Inflammatory macrophage treated with lipopolysaccharide for 4 hours (primary cell): ENCODE results near the gene ZNF862.
A peak's percentile ranks its signal among the peaks of the same experiment; 100 is the strongest.

Experiments
- DNase-seq: peaks from one replicate; pipeline ENCODE4 v3.0.0-alpha.2; 2020

ZNF862 gene

DNA sequence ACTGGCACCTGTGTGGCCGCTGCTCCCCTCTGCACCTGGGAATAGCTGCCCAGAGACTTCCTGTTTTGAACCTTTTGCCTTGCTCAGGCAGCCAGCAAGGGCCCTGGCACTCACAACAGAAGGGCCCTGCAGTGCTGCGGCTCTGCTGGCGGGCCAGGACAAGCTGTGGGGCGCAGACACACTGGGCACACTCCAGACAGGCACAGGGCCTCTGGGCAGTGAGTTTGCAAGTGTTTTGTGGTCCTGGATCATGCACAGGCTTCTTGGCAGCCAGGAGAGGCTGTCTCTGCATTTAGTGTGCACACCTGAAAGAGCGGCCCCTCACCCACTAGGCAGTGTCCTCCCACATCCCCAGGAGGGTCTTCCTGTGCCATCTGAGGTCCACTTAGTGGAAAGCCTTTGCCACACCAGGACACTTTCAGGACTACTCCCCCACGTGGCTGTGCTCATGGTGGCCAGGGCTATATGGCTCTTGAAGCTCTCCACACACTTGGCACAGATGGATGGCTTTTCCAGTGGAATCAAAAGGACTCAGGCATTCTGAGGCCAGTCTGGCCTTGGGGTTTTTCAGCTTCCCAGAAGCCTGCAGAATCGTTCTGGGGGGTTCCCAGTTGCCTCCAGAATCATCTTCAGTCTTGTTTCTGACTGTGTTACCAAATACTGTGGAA lies 30.6 kb downstream of the ZNF862 start:
- no peak for DNase-seq

DNA sequence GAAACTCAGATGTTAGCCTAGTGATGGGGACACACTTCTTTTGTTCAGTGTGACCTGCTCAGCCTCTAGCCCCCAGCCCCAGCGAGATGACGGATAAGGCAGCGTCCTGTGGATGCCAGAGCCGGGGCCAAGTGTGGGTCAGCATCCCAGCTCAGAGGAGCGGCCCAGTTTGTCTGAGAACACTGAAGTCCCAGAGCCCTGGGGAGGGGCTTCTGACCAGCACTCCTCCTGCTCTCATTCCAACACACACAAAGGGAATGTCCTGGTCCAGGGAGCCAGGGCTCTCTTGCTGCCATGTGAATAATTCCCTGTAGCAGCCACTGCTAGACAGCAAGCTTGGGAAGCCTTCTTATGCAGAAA lies 31.1 kb downstream of the ZNF862 start:
- no peak for DNase-seq

DNA sequence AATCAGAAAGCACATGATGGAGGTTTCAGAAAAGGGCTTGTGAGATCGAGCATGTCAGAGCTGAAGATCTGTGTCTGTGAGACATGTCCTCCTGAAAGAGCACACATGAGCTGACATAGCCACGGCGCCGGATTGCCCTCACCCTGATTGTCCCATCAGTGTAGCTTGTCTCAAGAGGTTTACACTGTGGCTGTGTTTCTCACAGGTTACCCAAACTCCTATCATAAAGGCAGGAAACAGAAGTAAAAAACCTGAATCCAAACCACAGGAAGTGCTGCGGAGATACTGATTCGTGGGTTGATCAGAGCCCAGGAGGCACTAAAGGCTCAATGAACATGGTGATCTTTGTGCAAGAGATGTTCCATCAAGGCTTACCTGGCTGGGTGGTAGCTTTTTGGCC lies 31.7 kb downstream of the ZNF862 start:
- DNase-seq: no peak

DNA sequence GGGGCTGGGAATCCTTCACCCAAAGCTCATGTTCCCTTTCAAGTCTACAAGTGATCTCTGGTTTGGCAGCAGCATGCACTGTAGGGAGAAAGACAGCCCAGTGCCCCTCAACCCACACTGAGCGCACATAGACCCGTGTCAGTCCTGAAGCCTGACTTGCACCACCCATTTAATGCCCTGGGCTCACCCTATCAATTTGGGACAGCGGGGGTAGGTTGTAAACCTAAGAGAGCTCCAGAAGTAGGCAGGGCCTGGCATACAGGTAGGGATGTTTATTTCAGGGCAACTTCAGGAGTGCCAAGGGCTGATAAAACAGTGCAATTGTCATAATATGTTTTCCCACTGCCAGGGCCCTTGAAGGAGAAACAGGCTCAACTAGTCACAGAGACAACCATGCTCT lies 32.1 kb downstream of the ZNF862 start:
- no peak for DNase-seq

DNA sequence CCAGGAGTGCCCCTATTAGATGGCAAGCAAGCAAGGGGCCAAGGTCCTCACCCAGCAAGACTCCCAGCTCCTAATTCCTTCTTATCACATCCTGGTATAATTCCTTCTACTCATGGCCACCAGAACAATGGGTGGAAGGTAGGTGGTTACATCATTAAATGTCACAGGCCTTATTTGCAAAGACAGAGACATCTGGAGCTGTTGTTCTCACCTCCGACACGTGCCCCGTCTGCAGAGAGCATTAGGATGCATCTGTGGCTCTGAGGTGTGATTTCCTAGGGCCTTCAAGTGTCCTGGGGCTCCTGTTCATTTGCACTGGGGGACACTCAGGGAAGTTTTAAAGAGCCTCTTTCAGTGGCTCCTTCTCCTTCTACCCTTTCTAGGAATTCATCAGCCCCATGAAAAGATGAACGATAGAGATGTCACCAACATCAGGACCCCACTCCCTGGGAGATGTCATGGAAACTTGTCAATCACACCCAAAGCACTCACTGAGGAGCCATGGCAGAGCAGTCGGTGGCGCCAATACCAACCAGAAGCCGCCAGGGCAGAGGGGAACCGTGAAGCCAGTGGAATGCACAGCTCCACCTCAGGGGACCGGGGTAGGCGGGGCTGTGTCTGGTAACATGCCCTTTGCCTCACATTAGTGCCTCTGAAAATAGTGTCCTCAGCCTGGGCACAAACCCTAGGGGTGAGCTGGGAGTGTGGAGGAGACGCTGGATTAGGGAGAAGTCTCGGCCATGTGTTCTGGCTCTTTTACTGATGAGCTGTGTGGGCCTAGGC lies 32.7 kb downstream of the ZNF862 start:
- no peak for DNase-seq

DNA sequence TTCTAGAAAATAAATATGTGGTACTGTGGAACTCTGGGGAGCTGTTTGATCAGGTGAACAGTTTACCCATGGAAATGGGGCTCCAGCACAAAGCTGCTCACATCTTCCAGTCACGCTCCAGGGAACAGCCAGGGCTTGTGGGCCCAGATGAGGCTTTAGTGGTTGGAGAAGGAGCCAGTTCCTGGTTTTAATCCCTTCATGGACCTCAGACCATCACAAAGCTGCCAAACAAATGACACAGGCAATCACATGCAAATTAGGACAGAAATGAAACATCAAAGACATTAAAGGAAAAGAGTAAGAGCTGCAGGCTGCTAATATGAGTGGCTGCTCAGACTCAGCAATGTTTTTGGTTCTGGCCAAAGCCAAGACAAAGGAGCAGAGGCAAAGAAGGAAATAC lies 33.4 kb downstream of the ZNF862 start:
- no peak for DNase-seq

DNA sequence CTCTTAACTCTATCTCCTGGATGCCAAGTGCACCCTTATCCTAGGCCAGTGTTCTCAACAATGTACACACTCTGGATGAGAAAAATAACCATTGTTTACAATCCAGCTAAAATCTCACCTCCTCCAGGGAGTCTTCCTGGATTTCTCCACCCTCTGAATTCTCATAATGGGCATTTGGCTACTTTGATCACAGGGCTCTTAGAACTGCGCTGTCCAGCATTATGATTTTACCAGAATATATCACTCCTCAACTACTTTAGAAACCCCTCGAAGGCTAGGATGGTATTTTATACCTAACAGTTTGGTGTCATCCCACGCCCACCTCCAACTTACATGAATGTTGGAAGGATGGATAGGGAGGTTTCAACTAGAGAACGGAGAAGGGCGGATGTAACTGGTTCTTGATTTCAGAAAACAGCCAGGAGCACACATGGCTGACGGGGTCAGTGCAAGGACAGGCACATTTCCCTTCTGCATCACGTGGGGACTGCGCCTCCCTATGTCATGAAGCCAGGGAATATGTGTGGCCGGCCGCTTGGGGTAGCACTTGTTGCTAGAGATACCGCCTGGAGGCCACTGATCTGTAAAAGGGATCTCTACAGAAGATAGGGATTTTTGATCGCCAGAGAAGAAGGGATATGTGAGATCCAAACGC lies 34.4 kb downstream of the ZNF862 start:
- DNase-seq: peak; percentile 82

DNA sequence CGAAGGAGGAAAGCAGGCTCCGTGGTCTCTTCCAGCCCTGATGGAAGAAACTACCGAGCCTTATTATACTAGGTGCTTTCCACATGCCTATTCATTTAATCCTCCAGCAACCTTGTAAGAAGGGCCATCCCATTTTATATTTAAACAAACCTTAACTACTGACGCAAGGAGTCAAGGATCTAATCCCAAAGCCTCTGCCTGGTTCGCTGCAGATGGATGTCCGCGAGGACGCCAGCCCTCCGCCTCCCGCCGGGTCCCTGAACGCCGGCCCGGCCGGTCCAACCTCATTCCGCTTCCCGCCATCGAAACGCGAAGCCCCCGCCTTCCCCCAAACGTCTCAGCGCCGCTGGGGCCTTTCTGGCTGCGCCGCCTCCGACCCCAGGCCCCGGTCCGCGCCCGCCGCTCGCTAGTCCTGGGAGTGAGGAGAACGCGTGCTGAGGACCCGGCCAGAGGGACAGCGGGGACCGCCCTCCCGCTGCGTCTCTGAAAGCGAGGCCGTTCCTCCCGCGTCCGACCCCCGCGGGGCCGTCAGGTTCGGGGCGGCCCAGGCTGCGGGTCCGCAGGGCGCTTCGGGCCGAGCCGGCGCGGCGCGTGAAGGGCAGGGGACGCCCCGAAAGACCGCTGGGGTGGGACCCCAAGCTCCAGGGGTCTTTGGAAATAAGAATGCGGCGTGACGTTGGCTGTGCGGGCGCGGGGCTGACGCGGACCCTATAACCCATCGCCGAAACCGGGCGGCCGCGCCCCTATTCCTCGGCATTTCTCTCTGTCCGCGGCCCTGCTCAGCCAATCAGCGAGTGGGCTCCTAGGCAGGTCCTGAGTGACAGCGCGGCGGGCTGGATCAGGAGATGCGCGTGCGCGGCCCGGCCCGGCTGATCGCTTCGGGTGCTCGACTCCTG lies 35.1 kb downstream of the ZNF862 start, which contains the start of gene ATP6V0E2:
ATP6V0E2 (plus strand) TSS at position 896 of the 896 bp plus-strand sequence. CDS start 97 bp downstream, outside the sequence.
- DNase-seq: peak; percentile 95

DNA sequence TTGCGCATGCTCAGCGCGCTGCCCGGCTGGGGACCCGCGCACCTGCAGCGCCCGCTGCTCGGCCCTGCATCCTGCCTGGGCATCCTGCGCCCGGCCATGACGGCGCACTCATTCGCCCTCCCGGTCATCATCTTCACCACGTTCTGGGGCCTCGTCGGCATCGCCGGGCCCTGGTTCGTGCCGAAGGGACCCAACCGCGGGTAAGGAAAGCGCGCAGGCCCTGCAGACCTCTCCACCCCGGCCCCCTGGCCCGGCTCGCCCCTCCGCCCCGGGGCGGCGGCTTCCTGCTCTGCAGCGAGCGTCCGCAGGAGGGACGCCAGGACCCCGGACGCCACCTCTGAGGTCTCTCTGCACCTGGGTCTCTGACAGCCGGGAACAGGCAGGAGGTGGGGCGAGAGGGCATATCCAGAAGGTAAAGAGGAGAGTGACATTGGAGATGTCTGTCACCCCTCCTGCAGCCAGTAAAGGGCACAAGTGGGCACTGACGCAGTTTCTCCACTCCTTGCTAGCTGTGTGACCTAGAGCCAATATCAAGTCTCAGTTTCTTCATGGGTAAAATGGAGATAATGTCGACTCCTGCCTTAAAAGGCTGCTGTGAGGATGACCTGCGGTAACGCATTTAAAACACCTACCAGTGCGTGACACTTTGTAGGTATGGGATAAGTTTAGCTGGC lies 35.9 kb downstream of the ZNF862 start:
- no peak for DNase-seq

DNA sequence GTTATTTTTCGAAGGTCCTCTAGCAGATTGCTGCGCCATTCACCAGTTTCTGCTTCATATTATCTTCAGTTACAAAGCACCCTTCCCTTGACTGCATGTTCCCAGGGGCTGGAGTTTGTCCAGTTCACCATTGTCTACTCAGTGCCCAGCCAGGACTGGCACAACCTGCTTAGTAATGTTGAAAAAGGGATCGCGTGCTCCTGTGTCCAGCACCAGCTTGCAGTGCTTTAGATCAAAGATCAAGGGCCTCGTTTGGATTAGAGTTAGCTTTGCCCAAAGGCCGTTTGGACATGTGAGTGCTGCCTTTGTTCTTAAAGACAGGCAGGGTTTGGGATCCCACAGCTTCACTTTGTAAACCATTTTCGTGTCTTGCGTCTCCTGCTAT lies 36.5 kb downstream of the ZNF862 start:
- no peak for DNase-seq

DNA sequence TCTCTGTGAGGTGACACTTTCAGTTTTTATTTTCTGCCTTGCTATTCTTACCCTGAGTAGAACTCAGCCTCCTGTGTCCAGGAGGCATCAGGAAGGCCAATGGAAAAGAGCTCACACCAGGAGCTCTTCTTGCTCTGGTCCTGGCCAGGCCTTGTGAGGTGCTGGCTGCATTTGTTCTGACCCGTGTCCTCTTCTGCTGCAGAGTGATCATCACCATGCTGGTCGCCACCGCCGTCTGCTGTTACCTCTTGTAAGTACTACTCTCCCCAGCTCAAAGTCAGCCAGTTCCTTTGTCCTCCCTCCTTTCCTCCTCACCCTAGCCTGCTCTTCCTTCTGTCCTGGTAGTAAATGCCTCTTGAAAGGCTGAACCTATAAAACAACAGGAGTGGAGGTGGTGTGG lies 37.2 kb downstream of the ZNF862 start:
- DNase-seq: no peak

DNA sequence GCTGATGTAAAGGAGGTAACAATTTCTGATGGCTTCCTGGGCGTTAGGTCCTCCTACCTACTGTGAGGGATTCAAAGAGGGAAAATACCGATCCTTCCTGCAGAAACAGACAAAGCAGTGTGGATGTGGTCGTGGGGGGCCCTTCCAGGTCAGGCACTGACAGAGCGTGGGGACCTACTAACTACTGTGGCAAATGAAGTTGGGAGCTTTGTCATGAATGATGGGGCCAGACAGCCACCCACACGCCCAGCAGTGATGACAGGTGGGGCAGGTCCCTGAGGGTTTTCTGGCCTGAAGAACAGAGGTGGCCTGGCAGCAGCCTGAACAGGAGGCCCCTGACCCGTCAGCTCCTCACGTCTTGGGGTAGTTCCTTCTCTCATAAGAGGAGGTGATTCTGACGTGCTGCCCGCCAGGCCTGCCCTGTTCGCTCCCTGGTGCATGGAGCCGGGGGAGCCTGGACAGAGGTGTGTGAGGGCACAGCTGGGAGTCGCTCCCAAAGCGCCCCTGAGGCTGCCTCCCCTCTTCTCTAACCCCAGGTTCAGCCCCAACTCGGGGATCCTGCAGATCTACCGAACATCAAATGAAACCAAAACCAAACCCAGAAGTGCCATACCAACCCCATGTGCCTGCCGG lies 39.8 kb downstream of the ZNF862 start:
- no peak for DNase-seq

DNA sequence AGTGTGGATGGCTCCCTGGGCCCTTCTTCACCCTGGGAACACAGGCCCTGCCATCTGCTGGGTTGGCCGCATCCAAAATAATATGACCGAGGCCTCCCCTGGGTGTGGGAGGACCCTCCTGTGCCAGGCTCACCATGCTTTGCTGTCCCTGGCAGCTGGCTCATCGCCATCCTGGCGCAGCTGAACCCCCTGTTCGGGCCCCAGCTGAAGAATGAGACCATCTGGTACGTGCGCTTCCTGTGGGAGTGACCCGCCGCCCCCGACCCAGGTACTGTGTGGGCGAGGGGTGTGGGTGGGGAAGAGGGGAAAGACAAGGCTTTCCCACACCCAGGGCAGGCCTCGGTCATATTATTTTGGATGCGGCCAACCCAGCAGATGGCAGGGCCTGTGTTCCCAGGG lies 40.3 kb downstream of the ZNF862 start:
- DNase-seq: no peak

DNA sequence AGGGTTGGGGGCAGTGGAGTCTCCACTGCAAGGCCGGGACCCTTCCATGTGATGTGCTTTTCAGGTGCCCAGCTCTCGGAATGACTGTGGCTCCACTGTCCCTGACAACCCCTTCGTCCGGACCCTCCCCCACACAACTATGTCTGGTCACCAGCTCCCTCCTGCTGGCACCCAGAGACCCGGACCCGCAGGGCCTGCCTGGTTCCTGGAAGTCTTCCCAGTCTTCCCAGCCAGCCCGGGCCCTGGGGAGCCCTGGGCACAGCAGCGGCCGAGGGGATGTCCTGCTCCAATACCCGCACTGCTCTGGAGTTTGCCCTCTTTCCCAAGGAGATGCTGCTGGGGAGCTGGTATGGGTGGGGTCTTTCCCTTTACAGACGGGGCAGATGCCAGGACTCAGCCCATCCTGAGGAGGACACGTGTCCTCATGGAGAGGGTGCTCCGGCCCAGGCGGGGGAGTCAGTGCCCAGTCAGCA lies 41.1 kb downstream of the ZNF862 start:
- DNase-seq: no peak

DNA sequence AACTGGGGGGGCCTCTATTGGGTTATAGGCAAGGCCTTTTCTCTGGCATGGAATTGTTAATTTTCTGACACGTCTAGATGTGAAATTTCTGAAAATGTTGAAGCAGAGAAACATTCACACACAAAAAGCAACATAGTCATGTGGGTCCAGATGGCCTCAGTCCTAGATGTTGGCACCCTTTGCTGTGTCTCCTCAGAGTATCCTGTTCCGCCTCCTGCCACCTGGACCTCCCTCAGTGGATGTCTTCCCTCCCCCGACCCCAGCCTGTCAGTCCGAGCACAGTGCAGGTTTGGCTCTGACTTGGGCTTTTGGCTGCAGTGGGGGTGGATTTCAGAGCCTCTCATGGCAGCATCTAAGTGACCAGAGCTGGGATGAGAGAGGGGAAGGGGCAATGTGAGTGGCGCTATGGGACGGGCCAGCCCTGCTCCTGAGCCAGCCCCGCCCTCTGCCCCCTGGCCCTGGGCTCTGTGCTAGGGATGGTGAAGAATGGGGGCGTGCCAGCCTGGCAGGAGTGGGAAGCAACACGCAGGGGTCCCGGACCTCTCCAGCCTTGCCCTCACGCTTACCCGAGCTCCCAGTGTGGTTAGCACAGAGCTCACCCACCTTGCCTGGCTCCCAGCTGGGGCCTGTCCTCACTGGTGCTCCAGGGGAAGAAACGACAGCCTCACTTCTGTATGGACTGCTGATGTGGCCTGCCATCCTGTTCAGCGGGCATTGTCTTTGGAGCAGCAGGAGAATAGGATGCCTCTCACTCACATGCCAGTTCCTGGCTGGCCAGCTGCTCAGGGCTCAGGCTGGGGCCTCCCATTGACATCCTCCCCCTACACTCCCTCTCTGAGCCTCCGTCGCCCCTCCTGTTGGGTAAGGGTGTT lies 41.8 kb downstream of the ZNF862 start:
- no peak for DNase-seq

DNA sequence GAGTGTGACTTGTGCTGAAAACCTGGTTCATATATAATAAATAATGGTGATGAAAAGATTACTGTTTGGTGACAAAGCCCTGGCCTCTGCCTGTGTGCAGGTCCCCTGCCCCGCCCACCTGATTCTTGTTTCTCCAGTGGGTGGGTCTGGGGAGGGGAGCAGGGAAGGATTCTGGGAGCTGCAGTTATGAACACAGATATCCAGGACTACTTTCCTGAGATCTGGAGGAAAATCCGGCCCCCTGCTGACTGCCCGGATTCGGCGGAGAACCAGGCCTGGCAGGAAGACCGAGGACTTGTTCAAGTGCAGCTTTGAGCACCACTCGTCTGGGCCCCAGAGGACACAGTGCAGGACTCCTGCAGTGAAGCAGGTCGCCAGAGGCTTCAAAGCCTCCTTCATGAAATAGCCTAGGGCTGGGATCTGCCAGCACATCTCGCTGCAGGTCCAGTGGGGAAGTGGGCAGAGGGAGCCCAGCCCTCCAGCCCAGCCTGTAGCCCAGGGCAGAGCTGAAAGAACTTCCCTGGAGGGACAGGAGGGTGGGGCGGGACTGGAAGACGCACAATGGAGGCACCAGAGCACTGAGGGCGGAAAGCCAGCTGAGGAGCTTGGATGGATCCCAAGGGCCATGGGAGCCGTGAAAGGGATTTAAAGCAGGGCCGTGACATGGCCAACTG lies 42.6 kb downstream of the ZNF862 start:
- DNase-seq: no peak

DNA sequence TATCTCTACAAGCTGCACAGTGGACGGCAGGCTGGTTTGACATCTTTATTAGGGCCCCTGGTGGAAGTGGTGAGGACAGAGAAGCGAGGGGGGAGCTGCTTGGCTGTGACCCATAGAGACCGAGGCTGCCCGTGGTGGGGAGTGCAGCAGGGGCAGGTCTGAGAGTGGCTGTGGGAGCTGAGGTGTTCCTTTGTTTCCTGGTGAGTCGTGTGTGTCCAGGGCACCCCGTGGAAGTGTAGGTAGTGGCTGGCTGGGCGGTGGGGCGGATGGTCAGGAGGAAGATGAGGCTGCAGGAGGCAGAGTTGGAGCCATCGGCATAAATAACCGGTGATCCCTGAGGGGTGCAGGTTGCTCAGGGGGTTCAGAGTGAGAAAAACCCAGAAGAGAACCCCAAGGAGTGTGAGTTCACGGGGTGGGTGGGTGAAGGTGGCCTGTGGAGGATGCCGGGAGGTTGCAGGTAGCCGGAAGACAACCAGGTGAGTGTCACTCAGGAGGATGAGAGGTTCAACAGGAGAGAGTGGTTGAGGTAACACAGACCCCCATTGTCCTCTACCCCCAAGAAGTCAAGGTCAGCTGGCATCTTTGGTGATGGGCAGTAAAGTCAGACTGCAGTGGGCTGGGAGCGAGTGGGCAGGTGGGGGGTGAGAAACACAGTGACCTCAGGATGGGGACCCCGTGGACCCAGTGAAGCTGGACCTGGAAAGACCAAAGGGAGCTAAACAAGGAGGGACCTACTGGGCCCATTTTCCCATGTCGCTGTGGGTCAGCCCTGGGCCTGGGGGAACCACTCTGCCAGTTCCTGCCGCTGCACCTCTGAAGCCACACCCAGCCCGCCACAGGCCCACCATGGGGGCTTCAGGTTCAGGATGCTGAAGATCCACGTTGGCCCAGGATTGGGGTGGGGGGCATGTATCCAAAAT lies 43.4 kb downstream of the ZNF862 start:
- no peak for DNase-seq

DNA sequence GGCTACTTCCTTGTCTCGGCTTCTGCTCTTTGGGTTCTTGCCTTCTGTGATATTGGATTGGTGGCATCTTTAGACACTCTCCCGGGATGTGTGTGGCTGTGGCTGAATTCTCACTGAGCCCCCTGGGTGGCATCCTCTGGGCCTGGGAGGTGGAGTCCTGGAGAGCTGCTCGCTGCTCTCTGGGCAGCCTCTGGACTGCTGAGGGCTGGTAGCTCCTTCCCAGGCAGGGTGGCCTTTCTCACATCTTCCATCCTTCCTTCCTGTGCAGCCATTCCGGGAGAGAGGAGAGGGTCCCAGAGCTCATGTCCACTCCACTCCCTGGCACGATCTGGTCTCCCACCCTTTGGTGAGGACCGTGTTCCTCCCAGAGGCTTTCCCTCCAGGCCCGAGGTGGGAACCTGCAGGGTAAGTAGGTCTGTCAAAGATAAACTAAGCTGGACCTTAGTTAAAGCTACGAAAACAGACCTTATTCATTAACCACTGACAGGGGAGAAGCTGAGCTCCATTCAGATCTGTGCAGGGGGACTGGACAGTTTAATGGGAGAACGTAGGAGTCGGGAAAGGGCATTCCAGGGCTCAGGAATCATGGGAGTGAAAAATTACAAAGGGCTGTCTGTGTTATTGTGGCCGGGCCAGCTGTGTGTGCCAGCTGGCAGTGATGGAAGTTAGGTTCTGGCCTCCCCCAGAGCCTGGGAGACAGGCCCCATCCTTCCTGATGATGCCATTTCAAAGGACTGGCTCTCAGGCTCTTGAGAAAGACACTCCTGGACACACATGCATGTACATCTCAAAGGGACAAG lies 44.3 kb downstream of the ZNF862 start:
- DNase-seq: no peak
